HL-60 (cell line): ENCODE data around the gene STK32B.
"Not testable (repeated sequence)": the region's sequence is repeated elsewhere in the genome, so short reads cannot be mapped to it uniquely, and the experiment has no call there.

ENCODE experiments used
- DNase-seq, 2 experiments: peaks; one replicate each; pipeline ENCODE4 v3.0.0-alpha.2; 2010 to 2020; ENCODE audit warnings: low read depth in 1 of 2, low spot score in 1 of 2
- H3K27ac ChIP-seq: fragments of 250-450 bp; sonication (Bioruptor Pico); replicated peaks from 2 replicates; pipeline ENCODE4 v1.5.1; 2020; ENCODE audit warnings: mild to moderate bottlenecking, moderate library complexity
- H3K27me3 ChIP-seq: fragments of 250-450 bp; sonication (Bioruptor Pico); 2 replicates; pipeline ENCODE4 v1.5.1; 2021; ENCODE audit warnings: mild to moderate bottlenecking, moderate library complexity; ENCODE audit not compliant: insufficient read depth, poor library complexity, severe bottlenecking
- H3K4me3 ChIP-seq: replicated peaks from 2 replicates; pipeline ENCODE4 v1.5.1; 2011; ENCODE audit warnings: mild to moderate bottlenecking, control low read depth, low read length; ENCODE audit not compliant: insufficient read depth
- CTCF ChIP-seq: IDR thresholded peaks from one replicate; pipeline ENCODE4 v1.5.1; 2011; ENCODE audit warnings: low read length, control low read depth, inconsistent platforms; ENCODE audit not compliant: insufficient read depth
- GABPA ChIP-seq: IDR thresholded peaks from 2 replicates; pipeline ENCODE4 v1.6.1; 2012; ENCODE audit warnings: low read depth
- POLR2AphosphoS5 ChIP-seq: IDR thresholded peaks from 2 replicates; pipeline ENCODE4 v1.6.1; 2012; ENCODE audit warnings: low read depth
- REST ChIP-seq: IDR thresholded peaks from 2 replicates; pipeline ENCODE4 v1.6.1; 2012; ENCODE audit warnings: low read depth; ENCODE audit not compliant: insufficient replicate concordance
- SPI1 ChIP-seq: IDR thresholded peaks from 2 replicates; pipeline ENCODE4 v1.6.1; 2012; ENCODE audit warnings: low read depth, mild to moderate bottlenecking, borderline replicate concordance

Gene STK32B

GRCh38 chr4:5004496-5004895 is 46.8 kb upstream of the STK32B start:
- no peaks in the 10 kb centered on the region for H3K27me3 ChIP-seq
- no peak for DNase-seq
- H3K27ac ChIP-seq: no peak overlapping the region
- no peak for TF ChIP-seq CTCF
- TF ChIP-seq REST: no peak
- TF ChIP-seq POLR2AphosphoS5: no peak
- no peak for TF ChIP-seq GABPA
- no peak for TF ChIP-seq SPI1
- no peak overlapping the region for H3K4me3 ChIP-seq

GRCh38 chr4:5006932-5007331 is 44.3 kb upstream of the STK32B start:
- not testable (repeated sequence) for H3K4me3 ChIP-seq, DNase-seq, H3K27me3 ChIP-seq, H3K27ac ChIP-seq

- DNase-seq: no peak
- no peak overlapping the region for H3K4me3 ChIP-seq
- no peak for TF ChIP-seq POLR2AphosphoS5
- no peak for TF ChIP-seq SPI1
- no peak for TF ChIP-seq CTCF
- TF ChIP-seq GABPA: no peak
- TF ChIP-seq REST: no peak
- no peak overlapping the region for H3K27ac ChIP-seq
- no peaks in the 10 kb centered on the region for H3K27me3 ChIP-seq
Measured at GRCh38 chr4:5009796-5010195, 41.5 kb upstream of the STK32B start.

GRCh38 chr4:5010984-5011383 is 40.3 kb upstream of the STK32B start:
- DNase-seq: no peak
- Histone ChIP-seq H3K27me3 (no peaks in the 10 kb centered on the region), H3K4me3 (no peak overlapping the region), H3K27ac (no peak overlapping the region)
- TF ChIP-seq CTCF: no peak
- TF ChIP-seq GABPA: no peak
- no peak for TF ChIP-seq SPI1
- TF ChIP-seq REST: no peak
- no peak for TF ChIP-seq POLR2AphosphoS5
